HG03575 (cell line): ENCODE data around the gene TBC1D10A.

ENCODE experiments used
- ATAC-seq: cut with Tn5 transposase; IDR thresholded peaks from one replicate; pipeline ENCODE4 v1.9.1; 2021; ENCODE audit not compliant: unreplicated experiment, insufficient number of reproducible peaks, low FRiP score; ENCODE audit errors: extremely low read depth

TBC1D10A gene

GRCh38 chr22:30325724-30326254, 952 bp downstream of the TBC1D10A start:
- no peak for ATAC-seq

GRCh38 chr22:30325065-30325720, 1.5 kb downstream of the TBC1D10A start:
- ATAC-seq = no peak

GRCh38 chr22:30324014-30324730, 2.6 kb downstream of the TBC1D10A start:
- no peak for ATAC-seq

GRCh38 chr22:30323246-30323645, 3.5 kb downstream of the TBC1D10A start:
- ATAC-seq = no peak

GRCh38 chr22:30321461-30321860, 5.3 kb downstream of the TBC1D10A start:
- no peak for ATAC-seq

GRCh38 chr22:30320021-30320556, 6.7 kb downstream of the TBC1D10A start:
- no peak for ATAC-seq

- no peak for ATAC-seq
Measured at GRCh38 chr22:30318799-30319419, 7.8 kb downstream of the TBC1D10A start.

GRCh38 chr22:30317778-30318177, 9.0 kb downstream of the TBC1D10A start:
- ATAC-seq = no peak

GRCh38 chr22:30315962-30316576, 10.7 kb downstream of the TBC1D10A start:
- no peak for ATAC-seq

- ATAC-seq = no peak
Measured at GRCh38 chr22:30314915-30315314, 11.8 kb downstream of the TBC1D10A start.

GRCh38 chr22:30313527-30314363, 13.0 kb downstream of the TBC1D10A start:
- no peak for ATAC-seq

GRCh38 chr22:30312053-30312452, 14.7 kb downstream of the TBC1D10A start:
- ATAC-seq = no peak

- no peak for ATAC-seq
Measured at GRCh38 chr22:30310881-30311771, 15.6 kb downstream of the TBC1D10A start.

GRCh38 chr22:30309951-30310741, 16.6 kb downstream of the TBC1D10A start:
- ATAC-seq = no peak

- no peak for ATAC-seq
Measured at GRCh38 chr22:30308518-30309230, 18.1 kb downstream of the TBC1D10A start.

GRCh38 chr22:30308093-30308492, 18.6 kb downstream of the TBC1D10A start:
- no peak for ATAC-seq
